CD14-positive monocyte (primary cell): ENCODE results near the gene RPL38. TPM values are rescaled to one million over a fixed set of nuclear protein-coding genes. Genes with fewer than 3 reads are reported as not detected.

ENCODE experiments used
- DNase-seq, 3 donors: peaks; one replicate each; pipeline ENCODE4 v3.0.0-alpha.2; 2011 to 2022
- H2AFZ ChIP-seq: 2 replicates; pipeline ENCODE4 v1.6.0; 2012; ENCODE audit warnings: mild to moderate bottlenecking, low read depth, low read length, inconsistent platforms; ENCODE audit not compliant: insufficient read depth, poor library complexity, severe bottlenecking
- H3K27ac ChIP-seq, 2 donors: 1 replicate in 1 of 2; 2 replicates in 1 of 2; pipeline ENCODE4 v1.5.1; 2012 to 2013; ENCODE audit warnings: low read length in 2 of 2, control low read depth in 1 of 2, inconsistent platforms in 1 of 2, low read depth in 1 of 2, mild to moderate bottlenecking in 1 of 2
- H3K27me3 ChIP-seq, 2 donors: one replicate each; pipeline versions ENCODE4 v1.6.0 to v1.6.1; 2011 to 2013; ENCODE audit warnings: low read length in 2 of 2; ENCODE audit not compliant: control insufficient read depth in 2 of 2, insufficient read depth in 2 of 2
- H3K36me3 ChIP-seq, 2 donors: replicated peaks in 1 of 2; 1 replicate in 1 of 2; 2 replicates in 1 of 2; pipeline versions ENCODE4 v1.5.1 to v1.6.1; 2012 to 2013; ENCODE audit warnings: low read length in 2 of 2, control low read depth in 1 of 2, inconsistent platforms in 1 of 2, mild to moderate bottlenecking in 1 of 2; ENCODE audit not compliant: insufficient read depth in 2 of 2, control insufficient read depth in 1 of 2
- H3K4me1 ChIP-seq, 2 donors: 1 replicate in 1 of 2; 2 replicates in 1 of 2; pipeline versions ENCODE4 v1.5.1 to v1.6.1; 2012 to 2013; ENCODE audit warnings: low read length in 2 of 2, control low read depth in 1 of 2, inconsistent platforms in 1 of 2, mild to moderate bottlenecking in 1 of 2, moderate library complexity in 1 of 2; ENCODE audit not compliant: insufficient read depth in 2 of 2, control insufficient read depth in 1 of 2
- H3K4me2 ChIP-seq: replicated peaks from 2 replicates; pipeline ENCODE3; 2012; ENCODE audit warnings: low read length, moderate library complexity, mild to moderate bottlenecking; ENCODE audit not compliant: poor library complexity, severe bottlenecking; ENCODE audit errors: extremely low read depth
- H3K4me3 ChIP-seq, 3 experiments: fragments of 200-600 bp in 1 of 3; sonication (generic) in 1 of 3; replicated peaks in 1 of 3; 1 replicate in 2 of 3; 2 replicates in 1 of 3; pipeline ENCODE4 v1.5.1; 2011 to 2013; ENCODE audit warnings: low read length in 3 of 3, mild to moderate bottlenecking in 3 of 3, control low read depth in 2 of 3, low read depth in 2 of 3, inconsistent platforms in 1 of 3, moderate library complexity in 1 of 3
- H3K79me2 ChIP-seq: 2 replicates; pipeline ENCODE4 v1.6.0; 2012; ENCODE audit warnings: mild to moderate bottlenecking, control low read depth, inconsistent platforms, low read length, moderate library complexity; ENCODE audit not compliant: insufficient read depth
- H3K9ac ChIP-seq: 2 replicates; pipeline ENCODE4 v1.6.0; 2017; ENCODE audit warnings: low read length, mild to moderate bottlenecking; ENCODE audit not compliant: insufficient read depth, poor library complexity, severe bottlenecking
- H3K9me3 ChIP-seq, 2 donors: replicated peaks in 1 of 2; 1 replicate in 1 of 2; 2 replicates in 1 of 2; pipeline versions ENCODE4 v1.5.1 to v1.6.1; 2012 to 2013; ENCODE audit warnings: low read length in 2 of 2, control low read depth in 1 of 2; ENCODE audit not compliant: control insufficient read depth in 1 of 2, insufficient read depth in 1 of 2
- H4K20me1 ChIP-seq: 2 replicates; pipeline ENCODE4 v1.6.0; 2012; ENCODE audit warnings: mild to moderate bottlenecking, low read length, control low read depth, moderate library complexity; ENCODE audit not compliant: insufficient read depth
- H3K27ac Mint-ChIP-seq, 7 donors: one replicate each; pipeline ENCODE4 v1.8.0; 2020; ENCODE audit warnings: mild to moderate bottlenecking in 7 of 7, mixed read lengths in 7 of 7, moderate library complexity in 6 of 7, inconsistent platforms in 2 of 7
- H3K27me3 Mint-ChIP-seq, 3 donors: one replicate each; pipeline ENCODE4 v1.8.0; 2021 to 2022; ENCODE audit warnings: low read depth in 3 of 3, mild to moderate bottlenecking in 3 of 3, mixed read lengths in 3 of 3, moderate library complexity in 3 of 3, inconsistent platforms in 1 of 3
- H3K36me3 Mint-ChIP-seq, 2 donors: one replicate each; pipeline ENCODE4 v1.8.0; 2020; ENCODE audit warnings: mixed read lengths in 2 of 2, inconsistent platforms in 1 of 2, mild to moderate bottlenecking in 1 of 2
- H3K4me1 Mint-ChIP-seq: one replicate; pipeline ENCODE4 v1.8.0; 2020; ENCODE audit warnings: mild to moderate bottlenecking, mixed read lengths
- H3K4me3 Mint-ChIP-seq, 2 donors: one replicate each; pipeline ENCODE4 v1.8.0; 2020; ENCODE audit warnings: mild to moderate bottlenecking in 2 of 2, mixed read lengths in 2 of 2, moderate library complexity in 1 of 2
- H3K9me3 Mint-ChIP-seq, 7 donors: one replicate each; pipeline ENCODE4 v1.8.0; 2020 to 2022; ENCODE audit warnings: mixed read lengths in 7 of 7, mild to moderate bottlenecking in 6 of 7, moderate library complexity in 6 of 7, inconsistent platforms in 2 of 7
- CTCF ChIP-seq: fragments of 200-600 bp; IDR thresholded peaks from one replicate; pipeline ENCODE4 v1.8.0; 2022; ENCODE audit warnings: antibody characterized with exemption, mild to moderate bottlenecking
- WGBS: methylation state at CpG from one replicate; pipeline ENCODE4 v1.1.5; 2013; ENCODE audit warnings: missing lambda C conversion rate; ENCODE audit not compliant: insufficient coverage; 5-methylcytosine and 5-hydroxymethylcytosine counted together
- intact Hi-C, 2 donors: fragments of 100-400 bp; cut with micrococcal nuclease; formaldehyde crosslinking; loops; one replicate each; pipeline versions ENCODE4 v1.15.0 to v1.15.1; 2023
- polyA plus RNA-seq, 3 donors: library from polyadenylated mRNA; depleted of rRNA in 1 of 3; unstranded in 2 of 3; stranded (reverse) in 1 of 3; fragments of 300-500 nt in 2 of 3; fragments of >200 nt in 1 of 3; fragmentation: Illumina TruSeq in 2 of 3; gene quantifications; 1 replicate in 2 of 3; 2 replicates in 1 of 3; pipeline ENCODE4 v1.2.3, GENCODE V29; 2012 to 2021

Gene RPL38
- polyA plus RNA-seq, 3 donors: 379 to 1,070 (median 919) TPM

GRCh38 chr17:74222399-74222798, 18.9 kb downstream of the RPL38 start:
- Mint-ChIP-seq H3K9me3 (peaks cover 0 to 2% (median 0%) of the 10 kb centered on the region in 7 donors), H3K27me3 (peaks cover 0 to 5% (median 2%) of the 10 kb centered on the region in 3 donors), H3K4me1 (peaks cover 32% of the 10 kb centered on the region), H3K27ac (no peak overlapping the region), H3K4me3 (no peak overlapping the region), H3K36me3 (peaks cover 56 to 81% of the 10 kb centered on the region in 2 donors)
- H2AFZ ChIP-seq: no peak overlapping the region
- no peak overlapping the region for H3K9ac ChIP-seq
- no peak for DNase-seq
- 99% methylated on average over 13 of the region's 13 CpGs for WGBS
- no peak overlapping the region for H3K27ac ChIP-seq
- no peak overlapping the region for H3K4me3 ChIP-seq
- H3K4me2 ChIP-seq: no peak overlapping the region
- H3K36me3 ChIP-seq: peaks cover 52 to 66% of the 10 kb centered on the region in 2 donors
- intact Hi-C loops: no loop called here
- TF ChIP-seq CTCF: no peak
- peaks cover 79% of the 10 kb centered on the region for H4K20me1 ChIP-seq
- peaks cover 28% of the 10 kb centered on the region for H3K79me2 ChIP-seq
- no peaks in the 10 kb centered on the region for H3K9me3 ChIP-seq
- peaks cover 20 to 22% of the 10 kb centered on the region in 2 donors for H3K4me1 ChIP-seq
- H3K27me3 ChIP-seq: no peaks in the 10 kb centered on the region

GRCh38 chr17:74223901-74224300, 20.4 kb downstream of the RPL38 start:
- no peak for TF ChIP-seq CTCF
- H3K27ac ChIP-seq: no peak overlapping the region
- DNase-seq: no peak
- 98% methylated on average over 12 of the region's 14 CpGs for WGBS
- no peak overlapping the region for H2AFZ ChIP-seq
- no peaks in the 10 kb centered on the region for H3K9me3 ChIP-seq
- H3K4me1 ChIP-seq: peaks cover 16 to 17% of the 10 kb centered on the region in 2 donors
- H3K4me2 ChIP-seq: no peak overlapping the region
- H3K36me3 Mint-ChIP-seq: peaks cover 65 to 86% of the 10 kb centered on the region in 2 donors
- no peak overlapping the region for H3K4me3 Mint-ChIP-seq
- no peaks in the 10 kb centered on the region for H3K27me3 ChIP-seq
- intact Hi-C loops: no loop called here
- H3K27ac Mint-ChIP-seq: peak overlapping the region in 1 of 7 donors; percentile 44
- H3K4me1 Mint-ChIP-seq: peaks cover 26% of the 10 kb centered on the region
- H3K36me3 ChIP-seq: peaks cover 49 to 67% of the 10 kb centered on the region in 2 donors
- no peak overlapping the region for H3K4me3 ChIP-seq
- peaks cover 13% of the 10 kb centered on the region for H3K79me2 ChIP-seq
- H3K27me3 Mint-ChIP-seq: peaks cover 0 to 5% (median 2%) of the 10 kb centered on the region in 3 donors
- H3K9ac ChIP-seq: no peak overlapping the region
- peaks cover 0 to 2% (median 0%) of the 10 kb centered on the region in 7 donors for H3K9me3 Mint-ChIP-seq
- peaks cover 77% of the 10 kb centered on the region for H4K20me1 ChIP-seq
